Daoy (cell line): ENCODE data around the gene TNFRSF6B. TPM values are rescaled to one million over a fixed set of nuclear protein-coding genes. Genes with fewer than 3 reads are reported as not detected.
"Not testable (repeated sequence)": the region's sequence is repeated elsewhere in the genome, so short reads cannot be mapped to it uniquely, and the experiment has no call there.

ENCODE experiments used
- DNase-seq: peaks from one replicate; pipeline ENCODE4 v3.0.0-alpha.2; 2015; ENCODE audit warnings: low read depth
- total RNA-seq: library from RNA; depleted of rRNA; stranded (reverse); fragments of >200 nt; shearing (Covaris generic); gene quantifications from 2 replicates; pipeline ENCODE4 v1.2.3, GENCODE V29; 2014

TNFRSF6B gene
- total RNA-seq, 1 experiment from 2014 or later, result 12.6 TPM

GRCh38 chr20:63708301-63709148 lies 12.1 kb downstream of the TNFRSF6B start:
- no peak for DNase-seq

DNA sequence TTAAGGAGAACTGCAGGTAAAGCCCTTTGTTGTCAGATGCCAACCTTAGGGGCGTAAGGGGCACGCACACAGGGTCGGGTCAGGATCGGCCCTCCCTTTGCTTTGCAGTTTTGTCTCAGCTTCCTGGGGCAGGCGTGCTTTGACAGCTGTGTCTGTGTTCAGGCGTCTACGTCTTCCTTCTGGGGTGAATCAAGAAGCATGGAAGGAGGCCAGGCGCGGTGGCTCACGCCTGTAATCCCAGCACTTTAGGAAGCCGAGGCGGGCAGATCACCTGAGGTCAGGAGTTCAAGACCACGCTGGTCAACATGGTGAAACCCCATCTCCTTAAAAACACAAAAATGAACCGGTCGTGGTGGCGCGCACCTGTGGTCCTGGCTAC lies 12.7 kb downstream of the TNFRSF6B start:
- no peak for DNase-seq

DNA sequence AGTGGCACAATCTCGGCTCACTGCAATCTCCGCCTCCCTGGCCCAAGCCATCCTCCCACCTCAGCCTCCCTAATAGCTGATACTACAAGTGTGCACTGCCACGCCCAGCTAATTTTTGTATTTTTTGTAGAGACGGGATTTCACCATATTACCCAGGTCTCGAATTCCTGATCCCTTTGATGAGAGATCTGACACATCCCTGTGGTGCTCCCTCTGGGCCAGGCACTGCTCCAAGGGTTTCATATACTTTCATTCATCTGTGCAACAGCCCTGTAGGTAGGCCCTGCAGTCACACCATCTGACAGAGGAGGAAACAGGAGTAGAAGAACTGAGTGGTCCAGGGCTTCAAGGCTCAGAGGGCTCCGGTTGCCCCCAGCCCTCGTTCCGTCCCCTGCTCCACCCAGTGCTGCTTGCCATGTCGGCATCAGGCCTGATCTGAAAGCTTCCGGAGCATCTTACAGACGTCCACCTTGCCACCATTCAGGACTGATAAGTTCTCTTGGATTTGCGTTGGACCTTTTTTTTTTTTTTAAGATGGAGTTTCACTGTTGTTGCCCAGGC lies 14.7 kb downstream of the TNFRSF6B start:
- DNase-seq, result no peak

- DNase-seq, result no peak
These were observed 15.7 kb downstream of the TNFRSF6B start for GRCh38 chr20:63712191-63712590.

- no peak for DNase-seq
These were observed 18.4 kb downstream of the TNFRSF6B start for GRCh38 chr20:63714858-63715257.

DNA sequence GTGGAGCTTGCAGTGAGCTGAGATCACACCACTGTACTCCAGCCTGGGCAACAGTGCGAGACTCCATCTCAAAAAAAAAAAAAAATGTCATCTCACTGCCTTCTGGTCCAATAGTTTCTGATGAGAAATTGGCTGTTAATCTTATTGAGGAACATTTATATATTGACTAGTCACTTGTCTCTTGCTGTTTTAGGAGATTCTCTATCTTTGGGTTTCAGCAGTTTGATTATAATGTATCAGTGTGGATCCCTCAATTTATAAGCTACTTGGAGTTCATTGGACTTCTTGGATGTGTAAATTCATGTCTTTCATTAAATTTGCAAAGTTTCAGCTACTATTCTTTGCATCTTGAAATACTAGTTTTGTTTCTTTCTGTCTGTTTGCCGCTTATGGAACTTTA lies 22.5 kb downstream of the TNFRSF6B start:
- DNase-seq, result no peak

GRCh38 chr20:63722967-63723622 lies 26.6 kb downstream of the TNFRSF6B start:
- not testable (repeated sequence) for DNase-seq

- not testable (repeated sequence) for DNase-seq
These were observed 33.8 kb downstream of the TNFRSF6B start for GRCh38 chr20:63730189-63730733.

DNA sequence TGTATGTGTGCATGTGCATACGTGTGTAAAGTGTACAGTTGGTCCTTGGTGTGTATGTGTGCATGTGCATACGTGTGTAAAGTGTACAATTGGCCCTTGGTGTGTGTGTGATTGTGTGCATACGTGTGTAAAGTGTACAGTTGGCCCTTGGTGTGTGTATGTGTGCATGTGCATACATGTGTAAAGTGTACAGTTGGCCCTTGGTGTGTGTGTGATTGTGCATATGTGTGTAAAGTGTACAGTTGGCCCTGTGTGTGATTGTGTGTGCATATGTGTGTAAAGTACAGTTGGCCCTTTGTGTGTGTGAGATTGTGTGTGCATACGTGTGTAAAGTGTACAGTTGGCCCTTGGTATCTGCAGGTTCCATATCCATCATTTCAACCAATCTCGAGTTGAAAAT lies 35.0 kb downstream of the TNFRSF6B start:
- DNase-seq, result no peak

DNA sequence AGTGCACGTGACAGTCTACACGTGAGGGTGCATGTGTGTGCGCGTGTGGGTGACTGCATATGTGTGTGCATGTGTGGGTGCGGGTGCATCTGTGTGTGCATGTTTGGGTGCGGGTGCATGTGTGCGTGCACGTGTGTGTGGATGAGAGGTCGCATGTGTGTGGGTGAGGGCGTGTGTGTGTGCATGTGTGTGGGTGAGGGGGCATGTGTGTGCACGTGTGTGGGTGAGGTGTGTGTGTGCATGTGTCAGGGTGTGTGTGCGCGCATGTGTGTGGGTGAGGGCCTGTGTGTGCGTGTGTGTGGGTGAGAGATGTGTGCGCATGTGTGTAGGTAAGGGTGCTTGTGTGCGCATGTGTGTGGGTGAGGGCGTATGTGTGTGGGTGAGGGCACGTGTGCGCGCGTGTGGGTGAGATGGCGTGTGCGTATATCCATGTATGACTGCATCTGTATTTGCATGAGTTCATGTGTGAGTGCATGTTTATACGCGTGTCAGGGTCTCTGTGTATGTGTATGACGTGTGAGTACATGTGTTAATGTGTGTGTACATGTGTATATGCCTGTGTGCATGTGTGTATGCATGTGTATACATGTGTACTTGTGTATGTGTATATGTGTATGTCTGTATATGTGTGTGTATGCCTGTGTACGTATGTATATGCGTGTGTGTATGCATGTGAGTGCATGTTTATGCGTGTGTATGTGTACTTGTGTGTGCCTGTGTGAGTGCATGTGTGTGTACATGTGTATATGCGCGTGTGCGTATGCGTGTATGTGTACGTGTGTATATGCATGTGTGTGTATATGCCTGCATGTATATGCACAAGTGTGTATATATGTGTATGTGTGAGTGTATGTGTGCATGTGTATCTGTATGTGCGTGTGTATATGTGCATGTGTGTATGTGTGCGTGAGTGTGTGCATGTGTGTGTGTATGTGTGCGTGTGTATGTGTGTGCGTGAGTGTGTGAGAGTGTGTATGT lies 36.0 kb downstream of the TNFRSF6B start:
- no peak for DNase-seq

GRCh38 chr20:63733117-63733516 lies 36.7 kb downstream of the TNFRSF6B start:
- DNase-seq, result no peak

DNA sequence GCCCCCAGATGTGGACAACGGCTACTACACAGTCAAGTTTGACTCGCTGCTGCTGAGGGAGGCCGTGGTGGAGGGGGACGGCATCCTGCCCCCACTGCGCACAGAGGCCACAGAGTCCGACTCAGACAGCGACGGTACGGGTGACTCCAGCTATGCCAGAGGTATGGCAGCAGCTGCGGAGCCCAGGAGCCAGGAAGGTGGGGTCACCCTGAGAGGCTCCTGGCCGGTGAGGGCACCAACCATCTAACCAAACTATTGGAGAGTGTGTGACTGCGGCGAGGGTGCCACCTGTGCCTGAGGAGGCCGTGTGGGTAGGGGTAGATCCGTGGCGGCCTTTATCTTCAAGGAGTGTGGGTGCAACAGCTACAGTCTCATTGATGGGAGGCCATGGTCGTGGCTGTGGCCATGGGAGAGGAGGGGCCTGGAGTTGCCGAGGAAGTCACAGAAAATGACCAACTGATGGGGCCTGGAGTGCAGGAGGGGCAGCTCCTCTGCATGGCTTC lies 37.2 kb downstream of the TNFRSF6B start:
- DNase-seq, result no peak

DNA sequence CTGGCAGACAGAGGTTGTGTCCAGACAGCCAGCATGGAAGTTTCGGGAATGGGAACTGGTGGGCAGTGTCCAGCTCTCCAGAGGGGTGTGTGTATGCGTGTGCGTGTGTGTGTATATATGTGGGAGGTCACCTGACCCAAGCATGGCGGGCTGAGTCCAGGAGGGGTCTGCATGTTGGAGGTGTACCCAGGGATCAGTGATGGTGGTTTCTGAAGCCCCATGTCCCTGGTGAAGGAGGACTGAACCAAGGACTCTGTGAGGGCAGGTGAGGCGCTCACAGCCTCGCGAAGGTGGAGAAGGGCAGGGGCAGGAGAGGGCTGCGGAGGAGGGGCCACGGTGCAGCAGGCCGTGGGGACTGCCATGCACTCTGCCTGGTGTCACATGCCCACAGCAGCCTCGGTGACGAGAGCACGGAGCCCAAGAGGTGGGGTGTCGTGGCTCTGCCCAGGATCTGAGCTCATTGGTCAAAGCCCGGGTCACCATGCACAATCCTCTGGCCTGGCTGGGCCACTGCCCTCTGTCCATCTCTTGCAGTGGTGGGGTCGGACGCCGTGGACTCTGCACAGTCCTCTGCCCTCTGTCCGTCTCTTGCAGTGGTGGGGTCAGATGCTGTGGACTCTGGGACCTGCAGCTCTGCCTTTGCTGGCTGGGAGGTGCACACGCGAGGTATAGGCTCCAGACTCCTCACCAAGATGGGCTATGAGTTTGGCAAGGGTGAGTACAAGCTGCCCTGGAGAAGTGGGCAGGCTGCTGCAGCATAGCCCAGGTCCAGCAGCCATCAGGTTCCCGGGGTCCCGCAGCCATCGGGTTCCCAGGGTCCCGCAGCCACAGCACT lies 37.9 kb downstream of the TNFRSF6B start:
- DNase-seq, result no peak

- no peak for DNase-seq
These were observed 38.8 kb downstream of the TNFRSF6B start for GRCh38 chr20:63734946-63735858.

DNA sequence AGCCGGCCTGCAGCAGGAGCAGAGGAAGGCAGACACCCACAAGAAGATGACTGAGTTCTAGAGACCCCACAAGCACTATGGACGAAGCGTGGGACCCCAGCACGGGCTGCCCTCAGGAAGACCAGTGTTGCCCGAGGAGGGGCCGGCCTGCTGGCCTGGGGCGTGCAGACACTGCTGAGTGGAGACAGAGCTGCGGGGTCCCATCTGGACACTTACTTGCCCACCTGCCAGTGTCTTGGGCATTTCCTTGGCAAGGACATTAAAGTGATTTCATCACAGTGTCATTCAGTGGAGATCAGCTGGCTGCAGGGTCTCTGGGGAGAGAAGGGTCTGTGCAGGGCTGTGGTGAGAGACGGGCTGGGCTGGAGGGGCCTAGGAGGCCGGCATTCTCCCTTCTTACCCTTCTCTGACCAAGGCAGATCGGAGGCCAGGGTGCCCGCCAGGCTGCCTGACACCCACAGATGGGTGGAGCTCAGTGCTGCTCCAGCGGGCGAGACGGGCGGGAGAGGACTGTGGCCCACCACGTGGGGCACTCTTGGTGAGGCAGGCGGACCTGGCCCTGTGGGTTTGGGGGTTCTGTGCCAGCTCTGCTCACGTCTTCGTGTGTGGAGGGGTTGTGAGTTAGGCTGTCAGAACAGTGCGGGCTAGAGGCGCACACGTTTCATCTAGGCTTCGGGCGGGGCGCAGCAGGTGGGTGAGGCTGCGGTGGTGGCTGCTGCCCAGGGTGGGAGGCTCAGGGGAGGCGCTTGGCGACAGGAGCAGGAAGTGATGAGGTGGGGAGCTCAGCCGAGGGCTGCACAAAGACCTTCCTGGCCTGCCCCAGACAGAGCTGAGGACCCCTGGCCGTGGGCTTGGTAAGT lies 39.6 kb downstream of the TNFRSF6B start, which contains the start of gene LIME1:
TSS of gene LIME1 (plus strand) at position 806 of the 860 bp plus-strand sequence. CDS start 886 bp downstream, outside the sequence.
- no peak for DNase-seq

GRCh38 chr20:63736893-63737694 lies 40.6 kb downstream of the TNFRSF6B start:
- DNase-seq, result no peak

- DNase-seq, result no peak
These were observed 41.2 kb downstream of the TNFRSF6B start for GRCh38 chr20:63737695-63737944.
